HepG2 (cell line): ENCODE results near the gene ZNF839. TPM values are rescaled to one million over a fixed set of nuclear protein-coding genes. Genes with fewer than 3 reads are reported as not detected.

Experiments used
- ATAC-seq: fragments of 200-7000 bp; cut with Tn5 transposase; 3 replicates; pipeline ENCODE4 v1.9.1; 2020; ENCODE audit warnings: mild to moderate bottlenecking, moderate library complexity
- BruUV-seq: library from RNA; stranded (reverse); fragments of 400-500 nt; replicated peaks from 2 replicates; lab custom pipeline; 2021; lab: Mats Ljungman, UMichigan
- CTCF ChIA-PET: fragments of 300-600 bp; formaldehyde crosslinking; extraction: SDS; loops from one replicate; lab custom pipeline; 2021; ENCODE audit warnings: low total read pairs, inconsistent platforms, low intra/inter-chr PET ratio; lab: Yijun Ruan, JAX
- POLR2A ChIA-PET: fragments of 350-600 bp; sonication (Branson Sonifier 250); formaldehyde crosslinking; loops from one replicate; lab custom pipeline; 2020; ENCODE audit warnings: antibody characterized with exemption, inconsistent platforms; lab: Yijun Ruan, JAX
- DNase-seq: peaks from one replicate; pipeline ENCODE4 v3.0.0-alpha.2; 2015; ENCODE audit warnings: low spot score
- FAIRE-seq: peaks from 3 replicates; lab custom pipeline; 2011; peaks lifted over from hg19 to GRCh38; lab: Jason Lieb, UNC
- H2AFZ ChIP-seq: one replicate; pipeline ENCODE4 v1.6.1; 2011; ENCODE audit warnings: low read length, inconsistent platforms
- H3K27ac ChIP-seq: fragments of 300-600 bp; 3 replicates; pipeline ENCODE4 v1.8.0; 2011; ENCODE audit warnings: mixed run types, mild to moderate bottlenecking, mixed read lengths, low read length, inconsistent platforms; ENCODE audit not compliant: insufficient read depth; ENCODE audit errors: extremely low read length
- H3K27me3 ChIP-seq, 2 experiments: fragments of 200-600 bp in 1 of 2; 2 replicates in 1 of 2; 3 replicates in 1 of 2; pipeline versions ENCODE4 v1.6.0 to v1.8.0; 2011; ENCODE audit warnings: low read length in 2 of 2, mild to moderate bottlenecking in 2 of 2, moderate library complexity in 2 of 2, inconsistent platforms in 1 of 2; ENCODE audit not compliant: insufficient read depth in 2 of 2, control insufficient read depth in 1 of 2
- H3K36me3 ChIP-seq, 2 experiments: fragments of 200-600 bp in 1 of 2; replicated peaks in 1 of 2; 2 replicates in 1 of 2; 3 replicates in 1 of 2; pipeline versions ENCODE4 v1.5.1 to v1.8.0; 2011; ENCODE audit warnings: low read length in 2 of 2, inconsistent platforms in 1 of 2; ENCODE audit not compliant: insufficient read depth in 2 of 2, control insufficient read depth in 1 of 2
- H3K4me1 ChIP-seq: 2 replicates; pipeline ENCODE4 v1.5.1; 2012; ENCODE audit warnings: low read length, inconsistent platforms; ENCODE audit not compliant: insufficient read depth
- H3K4me2 ChIP-seq: 2 replicates; pipeline ENCODE4 v1.6.0; 2011; ENCODE audit warnings: low read depth, low read length, inconsistent platforms
- H3K4me3 ChIP-seq, 3 experiments: fragments of 200-600 bp in 1 of 3; sonication (generic), shearing (Covaris generic) in 1 of 3; replicated peaks in 1 of 3; 2 replicates each; pipeline ENCODE4 v1.5.1; 2011 to 2016; ENCODE audit warnings: low read length in 3 of 3, inconsistent platforms in 2 of 3, low read depth in 2 of 3, mild to moderate bottlenecking in 2 of 3, control low read depth in 1 of 3, mixed read lengths in 1 of 3; ENCODE audit not compliant: insufficient read depth in 1 of 3
- H3K79me2 ChIP-seq: one replicate; pipeline ENCODE4 v1.6.1; 2011; ENCODE audit warnings: low read length, inconsistent platforms; ENCODE audit not compliant: insufficient read depth
- H3K9ac ChIP-seq: 2 replicates; pipeline ENCODE4 v1.6.0; 2011; ENCODE audit warnings: mild to moderate bottlenecking, low read depth, low read length, inconsistent platforms; ENCODE audit not compliant: insufficient read depth
- H3K9me3 ChIP-seq: 2 replicates; pipeline ENCODE4 v1.5.1; 2012; ENCODE audit warnings: mild to moderate bottlenecking, low read length
- H4K20me1 ChIP-seq: 2 replicates; pipeline ENCODE4 v1.6.0; 2011; ENCODE audit warnings: inconsistent platforms, mild to moderate bottlenecking, low read length, moderate library complexity; ENCODE audit not compliant: insufficient read depth
- AHR ChIP-seq: IDR thresholded peaks from 2 replicates; pipeline ENCODE4 v1.6.1; 2018; ENCODE audit warnings: missing genetic modification reagents, missing compliant biosample characterization
- CENPX ChIP-seq: sonication (generic); formaldehyde crosslinking; IDR thresholded peaks from 2 replicates; pipeline ENCODE4 v1.9.0; 2021; ENCODE audit warnings: mild to moderate bottlenecking, missing genetic modification reagents, moderate library complexity
- ELF4 ChIP-seq: sonication (generic); formaldehyde crosslinking; IDR thresholded peaks from 2 replicates; pipeline ENCODE4 v1.5.0; 2020; ENCODE audit warnings: missing genetic modification reagents, mild to moderate bottlenecking, moderate library complexity, borderline replicate concordance
- FIP1L1 ChIP-seq: fragments of 200-400 bp; formaldehyde crosslinking; IDR thresholded peaks from 2 replicates; pipeline ENCODE4 v1.6.1; 2018; ENCODE audit warnings: low read depth, mild to moderate bottlenecking, low read length, moderate library complexity, borderline replicate concordance; ENCODE audit not compliant: insufficient read depth
- MAFF ChIP-seq: IDR thresholded peaks from 2 replicates; pipeline ENCODE4 v1.6.1; 2011; ENCODE audit warnings: low read depth, low read length, improper control_type of control experiment
- WGBS: methylation state at CpG from one replicate; pipeline ENCODE4 v1.1.6; 2017; ENCODE audit warnings: low lambda C conversion rate; 5-methylcytosine and 5-hydroxymethylcytosine counted together
- in situ Hi-C: cut with HindIII; loops from 2 replicates; pipeline ENCODE4 v1.10.0; 2017; ENCODE audit warnings: low pct_unique_long_range_greater_than_20kb; ENCODE audit not compliant: extremely low pct_ligation_motif_present
- intact Hi-C: fragments of 100-400 bp; cut with micrococcal nuclease; formaldehyde crosslinking; loops from one replicate; pipeline ENCODE4 v1.10.0; 2022; ENCODE audit not compliant: unreplicated experiment
- polyA plus RNA-seq, 8 experiments: library from polyadenylated mRNA; depleted of rRNA in 3 of 8; stranded (reverse) in 7 of 8; unstranded in 1 of 8; fragments of >200 nt; fragmentation: Illumina TruSeq in 4 of 8; extraction: Trizol in 4 of 8; gene quantifications; 2 replicates each; pipeline versions ENCODE4 v1.2.1 to v1.2.3, GENCODE V29; 2011 to 2016; ENCODE audit warnings: low read depth in 4 of 8, missing spikeins in 1 of 8, mixed read lengths in 1 of 8; ENCODE audit not compliant: insufficient read depth in 1 of 8
- total RNA-seq, 5 experiments: library from RNA; depleted of rRNA; stranded (reverse); fragments of >200 nt; fragmentation: Illumina TruSeq; extraction: Trizol; gene quantifications; 2 replicates each; pipeline ENCODE4 v1.2.3, GENCODE V29; 2016; ENCODE audit warnings: low read depth in 1 of 5
- TF ChIP-seq, protein P1 (sequence below): IDR thresholded peaks from 2 replicates; pipeline ENCODE4 v1.4.0; 2020; ENCODE audit warnings: mild to moderate bottlenecking, missing genetic modification reagents

The ZNF839 gene
- total and polyA plus RNA-seq, 2 of the 13 experiments (the other 11 are each of a cell fraction or from before 2014, with no cell fraction given): 11.1 to 12.8 TPM

DNA sequence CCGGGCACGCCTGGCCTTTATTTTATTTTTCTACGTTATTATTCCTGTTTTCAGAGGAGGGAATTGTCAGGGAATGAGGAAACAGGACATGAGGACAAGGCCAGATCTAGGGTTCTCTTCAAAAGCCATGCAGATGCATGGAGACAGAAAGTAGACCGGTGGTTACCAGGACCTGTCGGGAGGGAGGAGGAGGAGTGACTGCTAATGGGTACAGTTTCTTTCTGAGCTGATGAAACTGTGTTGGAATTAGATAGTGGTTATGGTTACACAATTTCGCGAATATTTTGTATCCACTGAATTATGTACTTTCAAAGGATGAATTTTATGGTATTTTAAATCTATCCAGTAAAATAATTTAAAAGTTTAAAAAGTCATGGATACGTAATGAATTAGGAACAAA lies 11.3 kb downstream of the ZNF839 start (continued):
- TF ChIP-seq FIP1L1 (no peak), CENPX (CRISPR knock-in tag) (no peak)

- TF ChIP-seq, protein P1, sequence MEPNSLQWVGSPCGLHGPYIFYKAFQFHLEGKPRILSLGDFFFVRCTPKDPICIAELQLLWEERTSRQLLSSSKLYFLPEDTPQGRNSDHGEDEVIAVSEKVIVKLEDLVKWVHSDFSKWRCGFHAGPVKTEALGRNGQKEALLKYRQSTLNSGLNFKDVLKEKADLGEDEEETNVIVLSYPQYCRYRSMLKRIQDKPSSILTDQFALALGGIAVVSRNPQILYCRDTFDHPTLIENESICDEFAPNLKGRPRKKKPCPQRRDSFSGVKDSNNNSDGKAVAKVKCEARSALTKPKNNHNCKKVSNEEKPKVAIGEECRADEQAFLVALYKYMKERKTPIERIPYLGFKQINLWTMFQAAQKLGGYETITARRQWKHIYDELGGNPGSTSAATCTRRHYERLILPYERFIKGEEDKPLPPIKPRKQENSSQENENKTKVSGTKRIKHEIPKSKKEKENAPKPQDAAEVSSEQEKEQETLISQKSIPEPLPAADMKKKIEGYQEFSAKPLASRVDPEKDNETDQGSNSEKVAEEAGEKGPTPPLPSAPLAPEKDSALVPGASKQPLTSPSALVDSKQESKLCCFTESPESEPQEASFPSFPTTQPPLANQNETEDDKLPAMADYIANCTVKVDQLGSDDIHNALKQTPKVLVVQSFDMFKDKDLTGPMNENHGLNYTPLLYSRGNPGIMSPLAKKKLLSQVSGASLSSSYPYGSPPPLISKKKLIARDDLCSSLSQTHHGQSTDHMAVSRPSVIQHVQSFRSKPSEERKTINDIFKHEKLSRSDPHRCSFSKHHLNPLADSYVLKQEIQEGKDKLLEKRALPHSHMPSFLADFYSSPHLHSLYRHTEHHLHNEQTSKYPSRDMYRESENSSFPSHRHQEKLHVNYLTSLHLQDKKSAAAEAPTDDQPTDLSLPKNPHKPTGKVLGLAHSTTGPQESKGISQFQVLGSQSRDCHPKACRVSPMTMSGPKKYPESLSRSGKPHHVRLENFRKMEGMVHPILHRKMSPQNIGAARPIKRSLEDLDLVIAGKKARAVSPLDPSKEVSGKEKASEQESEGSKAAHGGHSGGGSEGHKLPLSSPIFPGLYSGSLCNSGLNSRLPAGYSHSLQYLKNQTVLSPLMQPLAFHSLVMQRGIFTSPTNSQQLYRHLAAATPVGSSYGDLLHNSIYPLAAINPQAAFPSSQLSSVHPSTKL (CRISPR knock-in tag): no peak
- TF ChIP-seq ELF4 (CRISPR knock-in tag) (no peak), MAFF (no peak), AHR (CRISPR knock-in tag) (no peak)
- ATAC-seq (no peak), FAIRE-seq (no peak), DNase-seq (no peak)
- H3K36me3 ChIP-seq: peaks cover 11 to 32% of the 10 kb centered on the region in 2 experiments; a peak in 3 of 5 replicates
- no TSS peak for BruUV-seq
- in situ Hi-C loops (no loop called here), intact Hi-C loops (no loop called here)
- H3K27ac ChIP-seq: no peak overlapping the region
- H3K4me2 ChIP-seq: no peak overlapping the region
- no peaks in the 10 kb centered on the region for H3K27me3 ChIP-seq
- no peaks in the 10 kb centered on the region for H3K9me3 ChIP-seq
- no peak overlapping the region for H2AFZ ChIP-seq
- whole genome bisulfite sequencing: 91% methylated on average over 7 of the region's 7 CpGs
- H3K4me1 ChIP-seq: no peaks in the 10 kb centered on the region
- H3K4me3 ChIP-seq: no peak overlapping the region
- H3K79me2 ChIP-seq: no peaks in the 10 kb centered on the region
- no peaks in the 10 kb centered on the region for H4K20me1 ChIP-seq
- no peak overlapping the region for H3K9ac ChIP-seq
- ChIA-PET POLR2A (interaction anchor here (1.6 kb wide), 1 partner anchor 13 kb away, joined by 6 read pairs; no protein-coding TSS in a partner anchor), CTCF (no interaction called here)
These were observed 13.8 kb downstream of the ZNF839 start for GRCh38 chr14:102333390-102333789.
